Loucy (cell line): ENCODE data around the gene UNC45B.

Source experiments
- H2AFZ ChIP-seq: fragments of 200-600 bp; sonication (generic); 2 replicates; pipeline ENCODE4 v1.6.0; 2016; ENCODE audit warnings: antibody characterized with exemption, mild to moderate bottlenecking, low read length, moderate library complexity
- H3F3A ChIP-seq: fragments of 200-600 bp; 2 replicates; pipeline ENCODE4 v1.6.0; 2016; ENCODE audit warnings: antibody characterized with exemption, low read depth, mild to moderate bottlenecking
- H3K27me3 ChIP-seq: fragments of 200-600 bp; sonication (generic); 2 replicates; pipeline ENCODE4 v1.6.1; 2014; ENCODE audit warnings: low read length, mild to moderate bottlenecking; ENCODE audit not compliant: insufficient read depth, poor library complexity, severe bottlenecking
- H3K36me3 ChIP-seq: fragments of 200-600 bp; sonication (generic); 2 replicates; pipeline ENCODE4 v1.6.1; 2016; ENCODE audit warnings: low read length; ENCODE audit not compliant: insufficient read depth
- H3K4me1 ChIP-seq: fragments of 200-600 bp; sonication (generic); 2 replicates; pipeline ENCODE4 v1.5.1; 2014; ENCODE audit warnings: low read length, mild to moderate bottlenecking; ENCODE audit not compliant: insufficient read depth, poor library complexity, severe bottlenecking
- H3K4me2 ChIP-seq: fragments of 200-600 bp; sonication (generic); 2 replicates; pipeline ENCODE4 v1.6.0; 2014; ENCODE audit warnings: antibody characterized with exemption, low read length, low read depth, mild to moderate bottlenecking; ENCODE audit not compliant: poor library complexity, severe bottlenecking
- H3K4me3 ChIP-seq: fragments of 200-600 bp; sonication (generic); 2 replicates; pipeline ENCODE4 v1.5.1; 2014; ENCODE audit warnings: low read length, mild to moderate bottlenecking, mixed read lengths; ENCODE audit not compliant: poor library complexity, severe bottlenecking
- H3K79me2 ChIP-seq: fragments of 200-600 bp; sonication (generic); 2 replicates; pipeline ENCODE4 v1.6.1; 2014; ENCODE audit warnings: low read length; ENCODE audit not compliant: insufficient read depth
- H3K9ac ChIP-seq: fragments of 200-600 bp; sonication (generic); 2 replicates; pipeline ENCODE4 v1.6.0; 2014; ENCODE audit warnings: mild to moderate bottlenecking, low read depth, low read length, moderate library complexity; ENCODE audit not compliant: poor library complexity, severe bottlenecking
- H3K9me2 ChIP-seq: fragments of 200-600 bp; sonication (generic); replicated peaks from 2 replicates; pipeline ENCODE4 v1.6.1; 2016; ENCODE audit warnings: low read depth, low read length, mixed read lengths
- H3K9me3 ChIP-seq: fragments of 200-600 bp; sonication (generic); 2 replicates; pipeline ENCODE4 v1.6.1; 2014; ENCODE audit warnings: mild to moderate bottlenecking, antibody characterized with exemption, low read length, low read depth; ENCODE audit not compliant: insufficient read depth
- H4K20me1 ChIP-seq: fragments of 200-600 bp; sonication (generic); 2 replicates; pipeline ENCODE4 v1.6.0; 2014; ENCODE audit warnings: antibody characterized with exemption, low read length, mild to moderate bottlenecking; ENCODE audit not compliant: insufficient read depth, poor library complexity, severe bottlenecking
- EZH2phosphoT487 ChIP-seq: fragments of 200-600 bp; IDR thresholded peaks from 2 replicates; pipeline ENCODE4 v1.6.1; 2018; ENCODE audit warnings: antibody characterized with exemption, mild to moderate bottlenecking, moderate library complexity, borderline replicate concordance
- TF ChIP-seq, protein P1 (sequence below): fragments of 200-600 bp; sonication (generic); conservative IDR thresholded peaks from 2 replicates; pipeline ENCODE4 v1.5.1; 2014; ENCODE audit warnings: mild to moderate bottlenecking, antibody characterized with exemption, low read length

UNC45B gene

GRCh38 chr17:35141681-35142466 lies 5.7 kb upstream of the UNC45B start, which contains the start of gene NLE1:
NLE1 (minus strand) TSS chr17:35142303; CDS start chr17:35142275, 28 bp downstream.
- Histone ChIP-seq H4K20me1 (peaks cover 5% of the 10 kb centered on the region), H3K9ac (peak within 1 kb of the TSS; percentile 92), H3F3A (no peaks in the 10 kb centered on the region), H3K79me2 (peaks cover 41% of the 10 kb centered on the region), H3K4me2 (peak within 1 kb of the TSS; percentile 84), H3K9me3 (no peaks in the 10 kb centered on the region), H3K4me3 (peak within 1 kb of the TSS; percentile 100), H2AFZ (peak within 1 kb of the TSS; percentile 98), H3K27me3 (no peaks in the 10 kb centered on the region), H3K36me3 (peaks cover 25% of the 10 kb centered on the region; the same call in 1 of the 2 replicates), H3K4me1 (peaks cover 19% of the 10 kb centered on the region), H3K9me2 (no peaks in the 10 kb centered on the region)
- no peak for TF ChIP-seq EZH2phosphoT487
- TF ChIP-seq, protein P1, sequence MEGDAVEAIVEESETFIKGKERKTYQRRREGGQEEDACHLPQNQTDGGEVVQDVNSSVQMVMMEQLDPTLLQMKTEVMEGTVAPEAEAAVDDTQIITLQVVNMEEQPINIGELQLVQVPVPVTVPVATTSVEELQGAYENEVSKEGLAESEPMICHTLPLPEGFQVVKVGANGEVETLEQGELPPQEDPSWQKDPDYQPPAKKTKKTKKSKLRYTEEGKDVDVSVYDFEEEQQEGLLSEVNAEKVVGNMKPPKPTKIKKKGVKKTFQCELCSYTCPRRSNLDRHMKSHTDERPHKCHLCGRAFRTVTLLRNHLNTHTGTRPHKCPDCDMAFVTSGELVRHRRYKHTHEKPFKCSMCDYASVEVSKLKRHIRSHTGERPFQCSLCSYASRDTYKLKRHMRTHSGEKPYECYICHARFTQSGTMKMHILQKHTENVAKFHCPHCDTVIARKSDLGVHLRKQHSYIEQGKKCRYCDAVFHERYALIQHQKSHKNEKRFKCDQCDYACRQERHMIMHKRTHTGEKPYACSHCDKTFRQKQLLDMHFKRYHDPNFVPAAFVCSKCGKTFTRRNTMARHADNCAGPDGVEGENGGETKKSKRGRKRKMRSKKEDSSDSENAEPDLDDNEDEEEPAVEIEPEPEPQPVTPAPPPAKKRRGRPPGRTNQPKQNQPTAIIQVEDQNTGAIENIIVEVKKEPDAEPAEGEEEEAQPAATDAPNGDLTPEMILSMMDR: peak; percentile 74

- peak overlapping the region; percentile 98; the same call in 1 of the 2 replicates for H2AFZ ChIP-seq
Observed at GRCh38 chr17:35142467-35142796, 5.2 kb upstream of the UNC45B start.

DNA sequence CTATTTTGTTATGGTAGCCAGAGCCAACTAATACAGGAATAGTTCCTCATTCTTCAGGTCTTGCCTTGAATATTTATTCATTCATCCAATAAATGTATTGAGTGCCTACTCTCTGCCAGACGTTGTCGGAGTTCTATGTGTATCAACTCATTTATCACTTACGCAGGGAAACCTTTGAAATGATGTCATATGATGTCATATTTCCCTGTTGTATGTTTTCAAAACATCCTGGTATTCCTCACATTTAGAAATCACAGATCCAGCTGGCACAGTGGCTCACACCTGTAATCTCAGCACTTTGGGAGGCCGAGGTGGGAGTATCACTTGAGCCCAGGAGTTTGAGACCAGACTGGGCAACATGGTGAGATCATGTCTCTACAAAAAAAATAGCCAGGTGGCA lies 2.8 kb upstream of the UNC45B start:
- Histone ChIP-seq H3K9me3 (no peaks in the 10 kb centered on the region), H3K36me3 (no peaks in the 10 kb centered on the region), H2AFZ (no peak overlapping the region), H3K9me2 (no peaks in the 10 kb centered on the region), H3F3A (no peaks in the 10 kb centered on the region), H3K4me3 (no peak overlapping the region), H3K79me2 (peaks cover 21% of the 10 kb centered on the region), H3K9ac (no peak overlapping the region), H4K20me1 (peaks cover under 1% of the 10 kb centered on the region), H3K4me1 (peaks cover 12% of the 10 kb centered on the region), H3K4me2 (no peak overlapping the region), H3K27me3 (no peaks in the 10 kb centered on the region)
- TF ChIP-seq, protein P1: no peak
- no peak for TF ChIP-seq EZH2phosphoT487

More at GRCh38 chr17:35142467-35142796, 5.2 kb upstream of the UNC45B start:
- peaks cover 41% of the 10 kb centered on the region for H3K79me2 ChIP-seq
- peaks cover 19% of the 10 kb centered on the region; the same call in 1 of the 2 replicates for H3K36me3 ChIP-seq
- peak overlapping the region; percentile 84 for H3K4me2 ChIP-seq
- no peak overlapping the region for H3K9ac ChIP-seq
- TF ChIP-seq, protein P1: no peak
- no peak for TF ChIP-seq EZH2phosphoT487
- H3K9me2 ChIP-seq: no peaks in the 10 kb centered on the region
- no peaks in the 10 kb centered on the region for H3K9me3 ChIP-seq
- H3K4me3 ChIP-seq: no peak overlapping the region
- peaks cover 19% of the 10 kb centered on the region for H3K4me1 ChIP-seq
- no peaks in the 10 kb centered on the region for H3F3A ChIP-seq
- H4K20me1 ChIP-seq: peaks cover 5% of the 10 kb centered on the region
- no peaks in the 10 kb centered on the region for H3K27me3 ChIP-seq
